ES-I3 (cell line): Measurements from ENCODE around the gene RNF114.

Experiments used
- H3K36me3 ChIP-seq: 2 replicates; pipeline ENCODE4 v1.6.1; 2013; ENCODE audit warnings: mild to moderate bottlenecking, low read length, control low read depth, moderate library complexity; ENCODE audit not compliant: insufficient read depth
- H3K4me1 ChIP-seq: 2 replicates; pipeline ENCODE4 v1.6.1; 2013; ENCODE audit warnings: mild to moderate bottlenecking, control low read depth, low read length; ENCODE audit not compliant: insufficient read depth
- H3K9ac ChIP-seq: 2 replicates; pipeline ENCODE4 v1.6.1; 2013; ENCODE audit warnings: low read depth, mild to moderate bottlenecking, low read length, moderate library complexity
- H3K9me3 ChIP-seq: 2 replicates; pipeline ENCODE4 v1.6.1; 2013; ENCODE audit warnings: mild to moderate bottlenecking, low read length, moderate library complexity; ENCODE audit not compliant: control insufficient read depth, insufficient read depth

The RNF114 gene, protein sequence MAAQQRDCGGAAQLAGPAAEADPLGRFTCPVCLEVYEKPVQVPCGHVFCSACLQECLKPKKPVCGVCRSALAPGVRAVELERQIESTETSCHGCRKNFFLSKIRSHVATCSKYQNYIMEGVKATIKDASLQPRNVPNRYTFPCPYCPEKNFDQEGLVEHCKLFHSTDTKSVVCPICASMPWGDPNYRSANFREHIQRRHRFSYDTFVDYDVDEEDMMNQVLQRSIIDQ

DNA sequence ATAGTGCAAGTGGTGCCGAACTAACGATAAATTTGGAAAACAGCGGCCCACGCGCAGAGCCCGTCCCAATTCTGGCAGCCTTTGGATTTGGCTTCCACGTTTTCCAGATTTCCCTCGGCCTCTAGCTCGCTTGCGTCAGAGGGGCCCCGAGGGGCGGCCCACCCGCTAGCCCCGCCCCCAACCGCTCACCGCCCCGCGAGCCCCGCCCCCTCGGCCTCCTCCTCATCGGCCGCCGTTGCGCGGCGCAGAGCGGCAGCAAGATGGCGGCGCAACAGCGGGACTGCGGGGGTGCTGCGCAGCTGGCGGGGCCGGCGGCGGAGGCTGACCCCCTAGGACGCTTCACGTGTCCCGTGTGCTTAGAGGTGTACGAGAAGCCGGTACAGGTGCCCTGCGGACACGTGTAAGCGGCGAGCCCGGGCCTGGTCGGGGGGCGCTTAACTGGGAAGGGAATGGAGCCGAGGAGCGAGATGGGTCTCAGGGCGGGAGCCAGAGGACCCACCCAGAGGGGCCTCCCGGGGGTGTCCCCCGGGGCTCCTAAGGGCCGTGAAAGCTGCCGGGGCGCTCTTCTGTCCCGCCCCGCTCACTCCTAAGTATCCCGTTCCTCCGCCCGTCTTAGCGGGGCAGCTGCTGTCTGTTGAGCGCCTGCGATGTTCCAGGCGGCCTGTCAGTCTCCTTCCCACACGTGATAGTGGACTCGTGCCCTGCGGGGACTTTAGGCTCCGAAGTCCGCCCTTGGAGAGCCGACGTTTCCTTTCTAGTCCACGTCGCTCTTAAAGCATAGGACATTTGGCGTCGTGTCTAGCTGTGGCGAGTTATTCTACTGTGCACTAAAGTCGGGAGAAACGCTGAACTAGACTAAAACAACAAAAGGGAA, at the start of gene RNF114:
Gene RNF114, plus strand, starts transcription at position 245 of the 874 bp plus-strand sequence. Its CDS starts 16 bp downstream, at position 261.
- Histone ChIP-seq H3K9me3 (no peaks in the 10 kb centered on the region), H3K36me3 (peaks cover 4% of the 10 kb centered on the region), H3K4me1 (peaks cover 9% of the 10 kb centered on the region)

DNA sequence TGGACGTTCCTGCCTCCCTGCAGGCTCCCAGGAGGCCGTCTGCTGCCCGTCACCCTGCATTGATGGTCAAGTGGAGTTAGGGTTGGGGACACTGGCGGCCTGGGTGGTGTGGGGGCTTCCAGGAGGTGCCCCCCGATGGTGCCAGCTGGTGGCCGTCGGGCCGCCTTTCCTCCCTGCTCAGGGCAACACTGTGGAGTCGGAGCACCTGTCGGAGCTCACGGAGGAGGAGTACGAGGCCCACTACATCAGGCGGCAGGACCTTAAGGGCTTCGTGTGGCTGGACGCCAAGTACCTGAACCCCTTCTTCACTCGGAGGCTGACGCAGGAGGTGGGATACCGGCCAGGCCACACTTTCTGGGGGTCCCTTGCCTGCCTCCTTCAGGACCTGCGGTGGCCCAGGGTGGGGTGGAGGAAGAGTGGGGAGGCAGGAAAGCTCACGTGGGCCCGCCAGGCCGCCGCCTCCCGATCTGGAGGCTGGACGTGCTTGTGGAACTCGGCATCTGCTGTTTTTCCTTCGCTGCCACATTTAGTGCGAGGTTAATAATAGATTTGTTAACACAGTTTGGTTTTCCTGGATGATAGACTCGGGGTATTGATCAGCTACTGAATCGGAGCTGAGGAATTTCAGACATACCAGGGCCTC, 49.5 kb upstream of the RNF114 start:
- no peaks in the 10 kb centered on the region for H3K9me3 ChIP-seq
- H3K4me1 ChIP-seq = peaks cover 9% of the 10 kb centered on the region; the same call in 1 of the 2 replicates
- no peaks in the 10 kb centered on the region; the same call in 1 of the 2 replicates for H3K36me3 ChIP-seq
- H3K9ac ChIP-seq = no peak overlapping the region

More for the DNA sequence above, at the start of gene RNF114:
- H3K9ac ChIP-seq = peak within 1 kb of the TSS; percentile 76

DNA sequence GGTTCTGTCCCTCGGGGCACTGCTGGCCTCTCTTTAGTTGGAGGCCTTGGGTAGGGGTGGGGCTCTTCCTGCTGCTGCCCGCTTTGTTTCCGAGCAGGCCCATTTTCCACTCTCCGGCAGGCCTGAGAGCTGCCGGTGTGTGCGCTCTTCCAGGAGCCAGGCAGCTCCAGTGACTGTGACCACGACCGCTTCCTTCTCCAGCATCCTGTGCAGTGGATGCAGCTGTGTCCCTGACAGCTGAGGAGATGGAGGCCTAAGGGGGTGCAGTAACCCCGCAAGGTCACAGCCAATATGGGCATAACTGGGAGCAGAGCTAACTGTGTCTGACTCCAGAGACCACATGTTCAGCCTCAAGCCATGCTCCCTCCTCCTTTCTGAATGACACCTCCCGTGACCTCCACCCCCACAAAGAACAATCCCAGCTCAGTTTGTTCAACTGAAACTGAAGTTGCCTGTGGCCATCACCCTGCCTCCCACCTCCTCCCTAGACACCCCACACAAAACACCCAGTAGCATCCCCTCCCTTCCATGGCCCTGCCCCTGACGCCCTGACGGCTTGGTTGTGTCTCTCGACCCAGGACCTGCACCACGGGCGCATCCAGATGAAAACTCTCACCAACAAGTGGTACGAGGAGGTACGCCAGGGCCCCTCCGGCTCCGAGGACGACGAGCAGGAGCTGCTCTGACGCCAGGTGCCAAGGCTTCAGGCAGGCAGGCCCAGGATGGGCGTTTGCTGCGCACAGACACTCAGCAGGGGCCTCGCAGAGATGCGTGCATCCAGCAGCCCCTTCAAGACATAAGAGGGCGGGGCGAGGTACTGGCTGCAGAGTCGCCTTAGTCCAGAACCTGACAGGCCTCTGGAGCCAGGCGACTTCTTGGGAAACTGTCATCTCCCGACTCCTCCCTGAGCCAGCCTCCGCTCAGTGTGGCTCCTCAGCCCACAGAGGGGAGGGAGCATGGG, 48.7 kb upstream of the RNF114 start:
- H3K9ac ChIP-seq = no peak overlapping the region
- no peaks in the 10 kb centered on the region for H3K9me3 ChIP-seq
- H3K36me3 ChIP-seq = no peaks in the 10 kb centered on the region; the same call in 1 of the 2 replicates
- peaks cover 9% of the 10 kb centered on the region; the same call in 1 of the 2 replicates for H3K4me1 ChIP-seq

DNA sequence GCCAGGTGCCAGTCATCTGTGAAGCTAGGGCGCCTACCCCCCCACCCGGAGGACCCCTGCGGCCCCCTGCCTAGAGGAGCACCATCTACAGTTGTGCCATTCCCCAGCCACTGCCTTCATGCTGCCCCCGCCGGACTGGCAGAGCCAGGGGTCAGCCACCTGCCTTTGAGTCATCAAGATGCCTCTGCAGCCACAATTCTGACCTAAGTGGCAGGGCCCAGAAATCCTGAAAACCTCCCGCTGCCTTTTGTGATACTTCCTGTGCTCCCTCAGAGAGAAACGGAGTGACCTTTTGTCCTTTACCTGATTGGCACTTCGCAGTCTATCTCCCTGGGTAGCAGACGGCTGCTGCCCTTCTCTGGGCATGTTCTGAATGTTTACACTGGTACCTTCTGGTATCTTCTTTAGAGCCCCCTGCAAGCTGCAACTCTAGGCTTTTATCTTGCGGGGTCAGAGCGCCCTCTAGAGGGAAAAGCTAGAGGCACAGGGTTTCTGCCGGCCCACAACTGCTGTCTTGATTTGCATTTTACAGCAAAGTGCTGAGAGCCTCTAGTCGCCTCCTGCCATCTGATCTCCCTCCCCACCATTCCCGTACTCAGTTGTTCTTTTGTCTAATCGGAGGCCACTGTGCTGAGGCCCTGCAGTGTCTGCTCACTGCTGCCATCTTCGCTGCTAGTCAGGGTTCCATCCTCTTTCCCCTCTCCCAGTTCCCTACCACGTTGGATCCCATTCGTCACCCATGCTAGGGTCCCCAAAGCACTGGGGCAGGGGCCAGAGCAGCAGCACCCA, 47.8 kb upstream of the RNF114 start:
- Histone ChIP-seq H3K9ac (no peak overlapping the region), H3K4me1 (peaks cover 9% of the 10 kb centered on the region; the same call in 1 of the 2 replicates)

DNA sequence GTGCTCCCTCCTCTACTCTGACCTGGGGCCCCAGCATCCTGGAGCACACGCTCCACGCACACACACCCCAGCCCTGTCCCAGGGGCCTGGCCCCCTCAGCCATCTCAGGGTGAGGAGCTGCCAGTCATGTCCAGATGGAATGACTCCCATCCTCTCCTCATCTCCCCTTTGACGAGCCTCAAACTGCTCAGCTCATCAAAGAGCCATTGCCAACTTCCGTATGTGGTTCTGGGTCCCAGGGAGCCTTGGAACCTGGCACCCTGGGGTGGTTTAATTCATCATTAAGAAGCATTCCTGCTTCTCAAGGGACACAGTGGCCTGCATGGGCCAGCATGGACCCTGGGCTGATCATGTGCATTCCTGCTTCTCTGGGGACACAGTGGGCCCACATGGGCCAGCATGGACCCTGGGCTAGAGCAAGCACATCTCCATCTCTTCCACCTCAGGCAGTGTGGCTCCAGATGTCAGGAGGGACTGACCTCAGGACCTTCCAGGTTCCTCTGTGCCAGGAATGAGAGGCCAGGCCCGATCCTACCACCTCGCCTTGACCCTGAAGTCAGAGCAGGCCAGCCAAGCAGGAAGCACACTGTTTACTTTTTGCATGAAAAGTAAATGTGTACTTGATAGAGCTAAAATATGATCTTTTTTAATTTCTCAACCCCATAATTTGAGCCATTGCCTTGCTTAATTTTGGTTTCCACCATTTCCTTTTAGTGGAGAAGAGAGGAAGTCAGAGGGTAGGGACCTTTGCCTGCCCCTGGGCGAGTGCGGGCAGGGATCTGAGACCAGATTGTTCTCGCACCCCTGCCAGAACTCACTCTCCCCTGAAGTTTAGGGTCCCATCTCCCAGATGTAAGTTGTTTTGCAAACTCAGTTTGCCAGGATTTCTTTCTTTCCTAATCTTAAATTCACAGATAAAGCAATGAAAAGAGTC, 46.9 kb upstream of the RNF114 start:
- no peaks in the 10 kb centered on the region; the same call in 1 of the 2 replicates for H3K36me3 ChIP-seq
- no peaks in the 10 kb centered on the region for H3K9me3 ChIP-seq
- H3K4me1 ChIP-seq = peaks cover 9% of the 10 kb centered on the region; the same call in 1 of the 2 replicates
- no peak overlapping the region for H3K9ac ChIP-seq

More for the DNA sequence above, 47.8 kb upstream of the RNF114 start:
- H3K36me3 ChIP-seq = no peaks in the 10 kb centered on the region; the same call in 1 of the 2 replicates
- no peaks in the 10 kb centered on the region for H3K9me3 ChIP-seq

DNA sequence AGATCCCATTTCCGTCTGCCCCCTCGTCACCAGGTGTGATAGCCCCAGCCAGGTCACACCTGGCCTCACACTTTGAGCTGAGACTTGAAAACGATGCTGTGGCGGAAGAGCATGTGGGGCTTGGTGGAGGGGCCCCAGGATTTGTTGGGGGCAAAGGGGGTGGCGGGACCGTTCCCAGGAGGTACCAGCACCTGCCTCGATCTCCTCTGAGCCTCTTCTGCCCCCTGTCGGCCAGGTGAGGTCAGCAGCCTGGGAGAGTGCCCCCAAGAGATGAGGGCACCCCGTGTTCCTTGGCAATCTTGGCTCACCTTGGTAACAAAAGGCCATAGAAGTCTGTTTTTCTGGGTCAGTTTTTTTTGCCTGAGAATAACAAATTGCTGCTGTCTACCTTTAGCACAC, 46.3 kb upstream of the RNF114 start:
- no peaks in the 10 kb centered on the region for H3K9me3 ChIP-seq
- peaks cover 9% of the 10 kb centered on the region; the same call in 1 of the 2 replicates for H3K4me1 ChIP-seq
- H3K9ac ChIP-seq = no peak overlapping the region
- H3K36me3 ChIP-seq = no peaks in the 10 kb centered on the region; the same call in 1 of the 2 replicates

DNA sequence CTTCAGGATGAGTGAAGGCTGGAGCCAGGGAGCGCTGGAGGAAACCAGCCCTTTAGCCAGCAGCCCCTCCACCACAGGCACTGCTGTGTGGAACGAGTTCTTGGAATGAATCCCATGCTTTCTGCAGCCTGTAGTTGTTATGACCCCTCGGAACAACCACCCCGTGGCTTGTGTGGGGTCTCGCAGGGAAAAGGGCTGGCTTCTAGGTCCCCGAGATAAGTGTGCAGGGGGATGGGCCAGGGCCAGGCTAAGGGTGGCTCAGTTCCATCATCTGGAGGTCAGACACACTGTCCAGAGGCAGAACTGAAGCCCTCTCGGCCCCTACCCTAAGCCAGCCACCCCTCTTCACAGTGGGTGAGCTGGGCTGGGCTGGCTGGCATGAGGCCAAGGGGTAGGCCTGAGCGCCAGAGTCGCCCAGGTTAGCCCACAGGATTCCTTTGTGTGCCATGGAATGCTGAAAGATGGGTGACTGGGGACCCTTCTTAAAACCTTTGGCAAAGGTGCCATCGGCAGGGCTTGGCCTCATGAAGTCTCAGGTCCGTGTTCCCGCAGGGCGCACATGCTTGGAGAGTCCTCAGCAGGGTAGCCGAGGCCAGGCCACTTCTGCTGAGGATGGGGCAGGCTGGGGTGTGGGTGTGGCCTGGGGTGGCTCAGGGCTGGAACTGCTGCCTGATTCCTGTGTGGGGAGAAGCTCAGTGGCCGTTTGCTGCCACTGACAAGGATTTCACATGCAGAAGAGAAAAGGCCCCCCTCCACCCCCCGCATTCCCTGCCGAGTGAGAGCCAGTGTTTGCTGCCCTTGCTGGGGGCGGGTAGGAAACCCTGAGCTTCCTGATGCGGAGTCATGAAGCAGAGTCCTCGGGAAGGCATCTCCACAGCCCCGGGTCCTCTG, 45.5 kb upstream of the RNF114 start:
- H3K9ac ChIP-seq = no peak overlapping the region
- peaks cover 9% of the 10 kb centered on the region; the same call in 1 of the 2 replicates for H3K4me1 ChIP-seq
- no peaks in the 10 kb centered on the region for H3K9me3 ChIP-seq
- H3K36me3 ChIP-seq = no peaks in the 10 kb centered on the region; the same call in 1 of the 2 replicates

DNA sequence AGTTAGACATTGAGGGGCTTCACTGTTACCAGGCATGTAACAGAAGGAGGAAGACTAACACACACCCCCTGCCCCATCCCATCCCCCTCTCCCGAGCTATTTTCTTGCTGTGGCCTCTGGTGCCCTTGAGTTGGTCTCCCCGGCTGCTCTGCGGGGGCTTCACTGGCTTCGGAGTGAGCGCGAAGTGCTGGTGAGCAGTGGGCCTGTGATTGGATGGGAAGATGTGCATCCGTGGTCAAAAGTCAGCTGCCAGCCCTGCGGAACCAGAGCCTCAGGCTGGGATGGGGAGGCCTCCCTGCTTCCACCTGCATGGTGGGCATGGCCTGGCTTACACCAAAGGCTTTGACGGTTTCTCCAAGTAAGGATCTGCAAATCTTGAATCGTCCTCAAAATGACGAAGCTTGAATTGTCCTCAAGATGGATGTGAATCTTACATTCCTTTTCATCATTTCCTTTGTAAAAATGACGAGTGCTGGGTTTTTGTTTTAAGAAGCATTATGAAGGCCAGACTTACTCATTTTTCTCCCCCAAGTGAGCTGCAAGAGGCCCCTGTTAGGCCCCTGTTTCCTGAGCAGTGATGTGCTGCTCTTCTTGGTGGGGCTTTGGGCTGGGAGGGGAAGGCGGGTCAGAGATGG, 44.6 kb upstream of the RNF114 start:
- H3K9ac ChIP-seq = no peak overlapping the region
- no peaks in the 10 kb centered on the region; the same call in 1 of the 2 replicates for H3K36me3 ChIP-seq
- no peaks in the 10 kb centered on the region for H3K9me3 ChIP-seq
- H3K4me1 ChIP-seq = peaks cover 9% of the 10 kb centered on the region; the same call in 1 of the 2 replicates

DNA sequence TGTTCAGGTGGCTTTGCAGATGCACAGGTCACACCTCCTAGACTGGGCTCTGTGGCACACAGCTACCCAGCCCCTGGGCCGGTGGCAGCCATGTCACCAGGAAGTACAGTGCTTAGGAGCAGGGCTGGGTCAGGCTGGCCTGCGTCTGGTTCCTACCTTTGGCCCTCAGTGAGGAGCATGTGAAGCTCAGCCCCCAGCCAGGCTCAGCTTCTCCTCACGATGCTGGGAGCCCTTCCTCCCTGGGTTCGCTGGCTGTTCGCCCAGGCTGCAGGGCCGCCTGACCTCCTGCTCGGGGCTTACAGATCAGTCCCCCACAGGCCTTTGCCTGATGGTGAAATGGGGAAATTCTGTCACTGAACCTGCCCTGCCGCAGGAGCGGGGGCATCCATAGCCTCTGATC, 43.9 kb upstream of the RNF114 start:
- Histone ChIP-seq H3K9me3 (no peaks in the 10 kb centered on the region), H3K36me3 (no peaks in the 10 kb centered on the region; the same call in 1 of the 2 replicates), H3K4me1 (peaks cover 9% of the 10 kb centered on the region; the same call in 1 of the 2 replicates), H3K9ac (no peak overlapping the region)

DNA sequence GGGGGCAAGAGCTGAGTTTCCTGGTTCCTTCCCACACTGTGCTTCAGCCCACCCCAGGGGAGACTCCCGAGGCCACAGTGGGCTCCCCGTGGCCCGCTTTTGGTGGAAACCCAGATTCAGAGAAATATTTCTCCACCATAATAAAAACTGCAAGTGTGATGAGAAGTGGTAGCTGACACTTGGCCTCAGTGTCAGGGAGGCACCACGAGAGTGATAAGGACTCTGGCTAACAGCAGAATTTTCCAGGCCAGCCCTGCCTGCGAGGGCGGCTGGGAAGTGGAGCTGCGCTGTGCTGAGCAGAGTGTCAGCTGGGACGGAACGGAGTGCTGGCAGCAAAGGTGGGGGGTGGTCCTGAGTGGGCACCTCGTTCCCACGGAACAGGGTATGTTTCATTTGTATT, 43.4 kb upstream of the RNF114 start:
- peaks cover 9% of the 10 kb centered on the region; the same call in 1 of the 2 replicates for H3K4me1 ChIP-seq
- H3K9me3 ChIP-seq = no peaks in the 10 kb centered on the region
- H3K36me3 ChIP-seq = no peaks in the 10 kb centered on the region
- H3K9ac ChIP-seq = no peak overlapping the region
